Bronchial epithelial cell (primary cell): ENCODE results near the gene AGAP2. TPM values are rescaled to one million over a fixed set of nuclear protein-coding genes. Genes with fewer than 3 reads are reported as not detected.

Experiments used
- DNase-seq: peaks from one replicate; pipeline ENCODE4 v3.0.0-alpha.2; 2010; ENCODE audit warnings: low read depth
- FAIRE-seq: peaks from 2 replicates; lab custom pipeline; 2011; peaks lifted over from hg19 to GRCh38; lab: Jason Lieb, UNC
- H3K27me3 ChIP-seq: 2 replicates; pipeline ENCODE4 v1.5.1; 2011; ENCODE audit warnings: low read length; ENCODE audit not compliant: control insufficient read depth, insufficient read depth
- H3K36me3 ChIP-seq: 2 replicates; pipeline ENCODE4 v1.5.1; 2011; ENCODE audit warnings: low read length; ENCODE audit not compliant: control insufficient read depth, insufficient read depth
- H3K4me3 ChIP-seq: 2 replicates; pipeline ENCODE4 v1.5.1; 2011; ENCODE audit warnings: mild to moderate bottlenecking, low read depth, low read length, control low read depth
- CTCF ChIP-seq: IDR thresholded peaks from 2 replicates; pipeline ENCODE4 v1.5.1; 2011; ENCODE audit warnings: mild to moderate bottlenecking, moderate library complexity, low read length, control low read depth, inconsistent platforms; ENCODE audit not compliant: insufficient read depth, severe bottlenecking
- total RNA-seq: library from RNA; depleted of rRNA; stranded (reverse); fragments of >200 nt; gene quantifications from 2 replicates; pipeline ENCODE4 v1.2.1, GENCODE V29; 2014

AGAP2 gene
- total RNA-seq, 1 donor from 2014 or later = under 0.01 TPM

- H3K36me3 ChIP-seq = peaks cover 11% of the 10 kb centered on the region
- no peak for FAIRE-seq
- TF ChIP-seq CTCF = no peak
- no peak overlapping the region for H3K4me3 ChIP-seq
- no peak for DNase-seq
- no peaks in the 10 kb centered on the region for H3K27me3 ChIP-seq
Observed at GRCh38 chr12:57749061-57749460, 10.5 kb upstream of the AGAP2 start.

GRCh38 chr12:57746025-57746424 lies 7.5 kb upstream of the AGAP2 start:
- no peak for TF ChIP-seq CTCF
- Histone ChIP-seq H3K4me3 (peak overlapping the region; percentile 73), H3K36me3 (peaks cover 11% of the 10 kb centered on the region), H3K27me3 (no peaks in the 10 kb centered on the region)
- DNase-seq = no peak
- no peak for FAIRE-seq

- Histone ChIP-seq H3K27me3 (no peaks in the 10 kb centered on the region), H3K4me3 (peak overlapping the region; percentile 73), H3K36me3 (peaks cover 6% of the 10 kb centered on the region)
- no peak for TF ChIP-seq CTCF
- DNase-seq = no peak
- FAIRE-seq = no peak
Observed at GRCh38 chr12:57745485-57745881, 6.9 kb upstream of the AGAP2 start.

GRCh38 chr12:57744777-57745484 lies 6.4 kb upstream of the AGAP2 start, which contains the start of gene TSPAN31:
TSS of gene TSPAN31 (plus strand) at chr12:57745039. CDS start at chr12:57745155, 116 bp downstream.
- peak within 1 kb of the TSS; percentile 73 for H3K4me3 ChIP-seq
- FAIRE-seq = peak; percentile 64
- TF ChIP-seq CTCF = no peak
- peak; percentile 96 for DNase-seq
- peaks cover 5% of the 10 kb centered on the region for H3K36me3 ChIP-seq
- H3K27me3 ChIP-seq = peaks cover 3% of the 10 kb centered on the region

- Histone ChIP-seq H3K27me3 (peaks cover 9% of the 10 kb centered on the region), H3K4me3 (peak overlapping the region; percentile 73), H3K36me3 (peaks cover 4% of the 10 kb centered on the region)
- FAIRE-seq = no peak
- no peak for DNase-seq
- TF ChIP-seq CTCF = no peak
Observed at GRCh38 chr12:57744194-57744776, 5.7 kb upstream of the AGAP2 start.
